GM12865 (cell line): Measurements from ENCODE around the gene ADGRD1.
"Not testable (repeated sequence)": the region's sequence is repeated elsewhere in the genome, so short reads cannot be mapped to it uniquely, and the experiment has no call there.

Experiments
- DNase-seq: peaks from one replicate; pipeline ENCODE4 v3.0.0; 2010; ENCODE audit warnings: low read depth
- H3K4me3 ChIP-seq: 2 replicates; pipeline ENCODE4 v1.5.1; 2011; ENCODE audit warnings: mild to moderate bottlenecking, low read depth, low read length, control low read depth
- CTCF ChIP-seq: IDR thresholded peaks from 2 replicates; pipeline ENCODE4 v1.5.1; 2011; ENCODE audit warnings: low read length, control low read depth, low read depth, inconsistent platforms; ENCODE audit not compliant: insufficient read depth; ENCODE audit errors: missing control alignments

Gene ADGRD1

GRCh38 chr12:130925666-130926015 lies 28.1 kb upstream of the ADGRD1 start:
- DNase-seq: no peak
- TF ChIP-seq CTCF: no peak
- no peak overlapping the region for H3K4me3 ChIP-seq

GRCh38 chr12:130929363-130929762 lies 24.3 kb upstream of the ADGRD1 start:
- no peak overlapping the region for H3K4me3 ChIP-seq
- no peak for DNase-seq
- TF ChIP-seq CTCF: no peak

- no peak overlapping the region for H3K4me3 ChIP-seq
- DNase-seq: no peak
- TF ChIP-seq CTCF: no peak
Measured at GRCh38 chr12:130932061-130932930, 21.4 kb upstream of the ADGRD1 start.

GRCh38 chr12:130933269-130933995 lies 20.3 kb upstream of the ADGRD1 start:
- TF ChIP-seq CTCF: no peak
- H3K4me3 ChIP-seq: no peak overlapping the region

GRCh38 chr12:130934753-130935152 lies 19.0 kb upstream of the ADGRD1 start:
- no peak for DNase-seq
- H3K4me3 ChIP-seq: no peak overlapping the region
- TF ChIP-seq CTCF: no peak

More at GRCh38 chr12:130933269-130933995, 20.3 kb upstream of the ADGRD1 start:
- DNase-seq: no peak

GRCh38 chr12:130936561-130936960 lies 17.1 kb upstream of the ADGRD1 start:
- DNase-seq: no peak
- H3K4me3 ChIP-seq: no peak overlapping the region
- TF ChIP-seq CTCF: no peak

- no peak for DNase-seq
- H3K4me3 ChIP-seq: no peak overlapping the region
- TF ChIP-seq CTCF: no peak
Measured at GRCh38 chr12:130937063-130937462, 16.6 kb upstream of the ADGRD1 start.

- not testable (repeated sequence) for DNase-seq, H3K4me3 ChIP-seq
Measured at GRCh38 chr12:130937546-130937945, 16.2 kb upstream of the ADGRD1 start.
